GM19035 (cell line): ENCODE measurements around the gene NME7.
"Not testable (repeated sequence)": the region's sequence is repeated elsewhere in the genome, so short reads cannot be mapped to it uniquely, and the experiment has no call there.

Source experiments
- ATAC-seq: cut with Tn5 transposase; IDR thresholded peaks from one replicate; pipeline ENCODE4 v1.9.1; 2021; ENCODE audit not compliant: unreplicated experiment

The NME7 gene

DNA sequence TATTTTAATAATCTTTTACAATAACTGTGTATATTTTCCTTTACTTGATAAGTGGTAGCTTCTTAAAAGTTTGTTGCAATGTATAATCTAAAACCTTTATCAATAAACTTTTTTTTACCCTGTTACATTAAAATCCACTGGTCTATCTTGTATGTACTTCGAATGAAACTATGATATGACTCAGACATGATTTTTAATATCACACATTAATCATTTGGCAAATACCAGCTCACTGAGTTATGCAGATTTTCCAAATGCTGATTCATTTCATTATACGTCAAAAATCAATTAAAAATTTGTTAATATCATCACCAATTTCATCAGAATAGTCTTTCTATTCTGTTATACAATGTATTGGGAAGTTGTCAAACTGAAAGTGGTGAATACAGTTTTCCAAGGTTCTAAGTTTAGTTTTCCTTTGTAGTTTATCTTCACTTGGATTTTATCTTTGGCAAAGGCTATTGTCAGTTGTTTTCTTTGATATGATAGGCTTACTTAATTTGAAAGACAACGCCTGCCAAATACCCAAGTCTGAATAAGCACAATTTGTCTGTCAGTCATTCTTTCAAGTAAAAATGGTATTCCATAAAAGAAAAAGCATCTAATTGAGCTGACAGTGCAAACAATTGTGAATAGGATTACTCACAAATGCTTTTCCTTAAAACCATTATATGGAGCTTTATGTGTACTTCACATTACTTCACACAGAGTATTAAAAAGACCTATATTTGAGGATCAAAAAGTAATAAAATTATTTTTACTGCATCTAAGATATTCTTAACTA lies 127.0 kb downstream of the NME7 start:
- no peak for ATAC-seq

GRCh38 chr1:169236880-169237279 lies 130.7 kb downstream of the NME7 start:
- no peak for ATAC-seq

GRCh38 chr1:169236143-169236542 lies 131.5 kb downstream of the NME7 start:
- ATAC-seq, result no peak

GRCh38 chr1:169235568-169235967 lies 132.0 kb downstream of the NME7 start:
- ATAC-seq, result no peak

DNA sequence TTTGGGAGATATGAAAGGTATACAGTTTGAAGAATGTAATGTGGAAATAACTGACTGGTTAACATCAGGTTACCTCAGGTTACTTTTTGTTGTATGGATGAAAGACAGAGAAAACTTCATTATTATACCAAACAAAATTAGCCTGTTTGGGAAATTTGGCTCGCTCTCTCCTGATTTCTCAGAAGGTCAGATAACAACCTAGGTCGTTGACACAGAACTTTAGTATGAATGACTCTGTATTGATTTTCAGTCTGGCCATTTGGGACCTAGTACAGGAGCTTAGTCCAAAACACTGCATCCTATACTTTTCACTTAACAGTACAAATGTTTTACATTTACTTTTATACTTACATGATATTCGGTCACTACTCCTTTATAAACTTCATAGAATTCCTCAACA lies 132.8 kb downstream of the NME7 start:
- ATAC-seq, result no peak

DNA sequence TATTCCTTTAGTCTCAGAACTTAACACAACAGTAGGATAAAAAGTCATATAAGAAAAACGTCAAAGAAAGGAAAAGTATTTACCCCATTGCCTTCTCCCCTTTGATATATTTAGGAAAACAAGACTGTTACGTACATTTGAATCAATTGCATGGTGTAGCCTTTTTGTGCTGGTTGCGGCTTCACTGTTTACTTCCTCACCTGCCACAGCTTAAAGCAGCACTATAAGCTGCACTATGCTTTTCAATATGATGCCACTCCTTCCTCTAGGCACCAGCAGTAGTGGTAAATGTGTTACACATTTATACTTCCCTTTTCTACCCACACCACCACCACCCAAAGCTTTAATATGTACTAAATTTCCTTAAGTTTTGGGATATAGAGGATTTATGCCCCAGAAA lies 150.0 kb downstream of the NME7 start:
- no peak for ATAC-seq

DNA sequence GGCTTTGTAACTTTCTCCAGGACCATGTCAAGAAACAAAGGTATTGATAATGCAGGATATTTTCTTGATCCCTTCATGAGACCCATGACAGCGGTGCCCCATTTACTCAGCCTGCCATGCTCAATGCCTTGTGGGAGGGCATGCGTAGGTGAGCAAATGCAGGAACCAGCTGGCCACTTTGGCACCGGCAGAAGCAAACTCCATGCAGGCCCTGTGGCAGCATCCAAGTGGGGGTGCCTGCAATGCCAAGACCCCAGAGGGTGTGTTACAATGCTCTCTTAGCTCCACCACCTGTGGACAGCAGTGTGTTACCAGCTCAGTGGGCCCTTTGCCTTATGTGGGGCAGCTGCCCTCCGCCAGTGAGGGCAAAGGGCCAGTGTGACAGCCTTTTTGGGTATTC lies 153.0 kb downstream of the NME7 start:
- no peak for ATAC-seq

- ATAC-seq, result no peak
Observed at GRCh38 chr1:169212088-169212487, 155.5 kb downstream of the NME7 start.

GRCh38 chr1:169207797-169208520 lies 159.6 kb downstream of the NME7 start:
- no peak for ATAC-seq

GRCh38 chr1:169204157-169204556 lies 163.4 kb downstream of the NME7 start:
- no peak for ATAC-seq

DNA sequence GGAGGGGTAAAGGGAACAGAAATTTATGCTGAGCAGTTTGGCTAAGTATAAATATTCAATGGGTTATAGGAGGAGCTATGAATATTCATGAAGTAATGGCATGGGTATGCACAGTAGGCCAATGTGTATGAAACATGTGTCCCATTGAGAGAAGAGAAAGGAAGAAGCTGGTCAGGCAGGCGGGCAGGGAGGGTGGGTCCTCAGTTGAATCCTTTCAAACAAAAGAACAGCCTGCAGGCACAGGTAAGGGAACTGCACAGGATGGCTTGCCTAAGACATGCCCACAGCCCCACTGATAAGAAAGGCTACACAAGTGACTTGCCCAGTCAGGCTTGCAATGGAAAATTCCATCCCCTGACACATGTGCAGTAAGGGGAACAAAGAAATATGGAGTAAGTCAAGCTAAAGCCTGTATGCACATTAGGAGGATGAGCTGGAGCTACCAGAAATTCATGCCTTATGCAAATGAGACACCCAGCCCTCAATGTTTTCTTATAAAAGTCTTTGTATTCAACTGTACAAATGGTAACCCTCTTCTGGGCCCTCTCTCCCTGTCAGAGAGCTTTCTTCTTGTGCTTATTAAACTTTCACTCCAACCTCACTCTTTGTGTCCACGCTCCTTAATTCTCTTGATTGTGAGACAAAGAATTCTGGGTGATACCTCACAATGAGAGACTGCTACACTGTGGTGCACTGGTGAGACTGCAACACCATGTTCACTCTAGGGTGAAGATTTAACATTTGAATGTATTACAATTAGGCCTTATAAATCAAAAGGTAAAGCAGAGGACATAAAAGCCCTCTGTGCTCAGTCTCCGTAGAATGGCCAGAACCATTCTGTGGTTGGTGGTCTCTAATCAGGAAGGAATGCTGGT lies 164.6 kb downstream of the NME7 start:
- no peak for ATAC-seq

DNA sequence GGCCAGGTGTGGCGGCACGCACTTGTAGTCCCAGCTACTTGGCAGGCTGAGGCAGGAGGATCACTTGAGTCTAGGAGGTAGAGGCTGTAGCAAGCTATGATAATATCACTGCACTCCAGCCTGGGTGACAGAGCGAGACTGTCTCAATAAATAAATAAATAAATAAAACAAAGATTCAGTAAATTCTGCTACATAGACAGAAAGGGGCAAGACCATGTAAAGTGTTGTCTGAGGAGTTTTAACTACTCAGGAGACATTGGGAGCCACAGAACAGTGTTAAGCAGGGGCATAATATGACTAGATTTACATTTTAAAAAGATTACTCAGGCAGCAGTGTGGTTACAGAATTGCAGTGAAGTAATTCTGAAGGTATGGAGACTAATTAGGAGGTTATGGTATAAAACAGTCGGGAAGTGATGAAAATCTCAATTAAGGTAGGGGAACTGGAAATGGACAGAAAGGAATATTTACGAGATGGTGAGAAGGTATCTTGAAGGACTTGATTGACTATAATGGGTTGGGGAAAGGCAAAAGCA lies 166.4 kb downstream of the NME7 start:
- no peak for ATAC-seq

GRCh38 chr1:169200319-169200718 lies 167.3 kb downstream of the NME7 start:
- ATAC-seq, result no peak

DNA sequence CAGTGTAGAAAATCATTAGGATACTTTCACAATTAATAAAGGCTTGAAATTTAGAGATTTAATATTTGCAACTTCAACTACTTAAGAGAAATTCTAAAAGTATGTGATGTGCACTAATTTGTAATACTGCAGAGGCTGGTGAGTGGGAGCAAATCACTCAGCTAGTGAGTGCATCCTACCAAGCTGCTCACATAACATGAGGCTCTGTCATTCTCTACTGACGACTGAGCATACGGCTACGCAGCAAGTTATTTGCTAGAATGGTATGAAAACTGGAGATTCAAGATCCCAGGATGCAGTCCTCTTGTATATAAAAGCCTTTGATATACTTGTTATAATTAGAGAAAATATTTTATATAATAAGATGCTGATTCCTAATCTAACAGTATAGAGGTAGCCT lies 171.0 kb downstream of the NME7 start:
- no peak for ATAC-seq

GRCh38 chr1:169196161-169196560 lies 171.4 kb downstream of the NME7 start:
- ATAC-seq, result no peak

GRCh38 chr1:169193191-169193850 lies 174.3 kb downstream of the NME7 start:
- ATAC-seq, result no peak

GRCh38 chr1:169186106-169186505 lies 181.5 kb downstream of the NME7 start:
- ATAC-seq, result no peak

- ATAC-seq, result no peak
Observed at GRCh38 chr1:169184812-169185211, 182.8 kb downstream of the NME7 start.

DNA sequence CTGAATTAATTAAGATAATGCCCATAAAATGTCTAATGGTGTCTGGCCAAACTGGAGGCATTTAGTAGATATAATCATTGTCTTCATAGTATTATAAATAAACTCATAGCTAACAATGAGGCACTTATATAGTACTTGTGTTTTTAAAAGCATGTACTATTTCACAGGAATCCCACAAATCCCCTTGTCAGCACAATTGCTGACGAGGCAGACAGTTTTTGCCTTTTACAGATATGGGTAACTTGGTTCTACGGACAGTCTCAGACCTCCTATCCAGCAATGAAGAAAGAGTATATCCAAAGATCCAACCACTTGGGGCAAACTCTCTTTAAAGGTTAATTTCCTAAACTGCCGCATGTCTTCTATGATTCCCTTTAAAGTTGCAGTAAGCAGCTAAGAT lies 187.4 kb downstream of the NME7 start:
- ATAC-seq, result no peak

DNA sequence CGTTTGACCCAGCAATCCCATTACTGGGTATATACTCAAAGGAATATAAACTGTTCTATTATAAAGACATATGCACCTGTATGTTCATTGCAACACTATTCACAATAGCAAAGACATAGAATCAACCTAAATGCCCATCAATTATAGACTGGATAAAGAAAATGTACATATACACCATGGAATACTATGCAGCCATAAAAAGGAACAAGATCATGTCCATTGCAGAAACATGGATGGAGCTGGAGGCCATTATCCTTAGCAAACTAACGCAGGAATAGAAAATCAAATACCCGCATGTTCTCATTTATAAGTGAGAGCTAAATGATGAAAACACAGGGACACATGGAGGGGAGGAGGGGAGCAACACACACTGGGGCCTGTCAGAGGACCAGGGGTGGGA lies 188.2 kb downstream of the NME7 start:
- ATAC-seq, result not testable (repeated sequence)

- no peak for ATAC-seq
Observed at GRCh38 chr1:169175461-169175860, 192.1 kb downstream of the NME7 start.
